ENCODE measurements around the gene MYRIP.

DNA sequence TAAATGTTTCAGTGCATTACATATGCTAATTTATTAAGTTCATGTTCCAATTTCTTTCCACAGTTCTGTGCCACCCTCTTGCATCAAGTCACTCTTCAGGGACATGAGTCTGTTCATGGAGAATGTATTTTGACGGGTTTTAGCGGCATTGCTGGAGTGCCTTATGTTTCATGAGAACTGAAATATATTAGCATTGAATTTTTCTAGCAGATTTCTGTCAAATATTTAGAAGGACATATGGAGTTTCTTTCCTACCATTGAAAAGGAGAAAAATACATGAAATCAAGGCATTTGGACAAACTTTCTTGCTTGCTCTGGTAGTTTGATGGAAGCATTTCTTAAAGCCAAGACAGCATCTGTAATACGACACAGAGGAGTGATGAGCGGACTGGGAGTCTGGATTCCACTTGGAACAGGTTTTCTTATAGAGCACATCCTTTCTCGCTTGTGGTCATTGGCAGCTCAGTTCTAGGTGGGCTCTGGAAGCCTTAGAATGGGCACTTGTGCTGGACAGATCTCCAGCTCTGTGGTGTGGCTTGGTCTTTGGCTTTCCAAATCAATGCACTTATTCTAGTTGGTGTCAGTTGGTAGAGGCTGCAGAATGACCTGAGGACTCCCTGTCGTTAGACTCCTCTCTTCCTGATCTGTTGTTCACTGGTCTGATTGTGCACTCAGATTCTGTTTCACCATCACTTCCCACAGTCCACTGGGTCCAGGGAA lies 415.5 kb downstream of the MYRIP start:
- TF ChIP-seq, protein P1, sequence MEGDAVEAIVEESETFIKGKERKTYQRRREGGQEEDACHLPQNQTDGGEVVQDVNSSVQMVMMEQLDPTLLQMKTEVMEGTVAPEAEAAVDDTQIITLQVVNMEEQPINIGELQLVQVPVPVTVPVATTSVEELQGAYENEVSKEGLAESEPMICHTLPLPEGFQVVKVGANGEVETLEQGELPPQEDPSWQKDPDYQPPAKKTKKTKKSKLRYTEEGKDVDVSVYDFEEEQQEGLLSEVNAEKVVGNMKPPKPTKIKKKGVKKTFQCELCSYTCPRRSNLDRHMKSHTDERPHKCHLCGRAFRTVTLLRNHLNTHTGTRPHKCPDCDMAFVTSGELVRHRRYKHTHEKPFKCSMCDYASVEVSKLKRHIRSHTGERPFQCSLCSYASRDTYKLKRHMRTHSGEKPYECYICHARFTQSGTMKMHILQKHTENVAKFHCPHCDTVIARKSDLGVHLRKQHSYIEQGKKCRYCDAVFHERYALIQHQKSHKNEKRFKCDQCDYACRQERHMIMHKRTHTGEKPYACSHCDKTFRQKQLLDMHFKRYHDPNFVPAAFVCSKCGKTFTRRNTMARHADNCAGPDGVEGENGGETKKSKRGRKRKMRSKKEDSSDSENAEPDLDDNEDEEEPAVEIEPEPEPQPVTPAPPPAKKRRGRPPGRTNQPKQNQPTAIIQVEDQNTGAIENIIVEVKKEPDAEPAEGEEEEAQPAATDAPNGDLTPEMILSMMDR (conservative IDR thresholded peaks at IDR 0.05), result no peak
- TF ChIP-seq ZFX (IDR thresholded peaks at IDR 0.05), result no peak

Measured in C4-2B (cell line).